A673 (cell line): Measurements from ENCODE around the gene CHD9. TPM values are rescaled to one million over a fixed set of nuclear protein-coding genes. Genes with fewer than 3 reads are reported as not detected.

Experiments
- BruUV-seq: library from RNA; stranded (reverse); fragments of 400-500 nt; replicated peaks from 2 replicates; lab custom pipeline; 2021; lab: Mats Ljungman, UMichigan
- CTCF ChIA-PET: fragments of 300-600 bp; sonication (Branson Sonifier 250); formaldehyde crosslinking; loops from one replicate; lab custom pipeline; 2022; ENCODE audit warnings: antibody characterized with exemption; lab: Charles Lee
- POLR2A ChIA-PET: fragments of 300-600 bp; sonication (Branson Sonifier 250); formaldehyde crosslinking; loops from one replicate; lab custom pipeline; 2022; ENCODE audit warnings: antibody characterized with exemption; ENCODE audit not compliant: low non-redundant PET; lab: Charles Lee
- DNase-seq: peaks from one replicate; pipeline ENCODE4 v3.0.0-alpha.2; 2015; ENCODE audit warnings: low spot score
- H3K27ac ChIP-seq: fragments of 200-600 bp; sonication (generic); 2 replicates; pipeline ENCODE4 v1.5.1; 2016; ENCODE audit warnings: mixed run types, low read depth, mild to moderate bottlenecking, mixed read lengths, antibody characterized with exemption, low read length; ENCODE audit not compliant: poor library complexity, severe bottlenecking
- H3K27me3 ChIP-seq: fragments of 200-600 bp; sonication (generic); replicated peaks from 2 replicates; pipeline ENCODE4 v1.6.1; 2017; ENCODE audit warnings: mixed run types, low read depth, mild to moderate bottlenecking, mixed read lengths, antibody characterized with exemption, low read length; ENCODE audit not compliant: insufficient read depth, poor library complexity
- H3K36me3 ChIP-seq: fragments of 200-600 bp; sonication (generic); 2 replicates; pipeline ENCODE4 v1.6.1; 2016; ENCODE audit warnings: mixed run types, mild to moderate bottlenecking, mixed read lengths, antibody characterized with exemption, low read length; ENCODE audit not compliant: insufficient read depth, poor library complexity, severe bottlenecking
- H3K4me1 ChIP-seq: fragments of 200-600 bp; sonication (generic); 2 replicates; pipeline ENCODE4 v1.6.1; 2017; ENCODE audit warnings: mixed run types, mild to moderate bottlenecking, mixed read lengths, antibody characterized with exemption, low read length; ENCODE audit not compliant: insufficient read depth, poor library complexity, severe bottlenecking
- H3K4me3 ChIP-seq: fragments of 200-600 bp; sonication (generic); 2 replicates; pipeline ENCODE4 v1.5.1; 2016; ENCODE audit warnings: low read depth, mixed run types, mild to moderate bottlenecking, mixed read lengths, low read length; ENCODE audit not compliant: poor library complexity, severe bottlenecking
- H3K9me3 ChIP-seq: fragments of 200-600 bp; sonication (generic); 2 replicates; pipeline ENCODE4 v1.6.1; 2016; ENCODE audit warnings: mixed run types, low read depth, mild to moderate bottlenecking, mixed read lengths, antibody characterized with exemption, low read length; ENCODE audit not compliant: poor library complexity, severe bottlenecking
- CTCF ChIP-seq: fragments of 300-800, 200-600 bp; sonication (generic); conservative IDR thresholded peaks from 2 replicates; pipeline ENCODE4 v1.5.1; 2017; ENCODE audit warnings: low read depth, mild to moderate bottlenecking, antibody characterized with exemption, low read length, moderate library complexity, mixed read lengths
- EZH2 ChIP-seq: fragments of 200-600 bp; sonication (generic); IDR thresholded peaks from 2 replicates; pipeline ENCODE4 v1.6.1; 2017; ENCODE audit warnings: borderline replicate concordance, low read depth, mild to moderate bottlenecking, mixed read lengths, antibody characterized with exemption, low read length; ENCODE audit not compliant: poor library complexity, severe bottlenecking
- intact Hi-C: fragments of 100-400 bp; cut with micrococcal nuclease; formaldehyde crosslinking; loops from one replicate; pipeline ENCODE4 v1.10.0; 2022; ENCODE audit not compliant: unreplicated experiment
- total RNA-seq: library from RNA; stranded (reverse); gene quantifications from 2 replicates; pipeline ENCODE4 v1.2.3, GENCODE V29; 2021

Gene CHD9
- total RNA-seq, 1 experiment from 2014 or later, result 76.8 TPM

GRCh38 chr16:53297477-53297876 is 242.7 kb downstream of the CHD9 start:
- ChIA-PET POLR2A (no interaction called here), CTCF (no interaction called here)
- DNase-seq, result no peak
- Histone ChIP-seq H3K27me3 (no peaks in the 10 kb centered on the region), H3K4me1 (no peaks in the 10 kb centered on the region), H3K4me3 (no peak overlapping the region), H3K9me3 (no peaks in the 10 kb centered on the region), H3K27ac (no peak overlapping the region), H3K36me3 (peaks cover 65% of the 10 kb centered on the region)
- BruUV-seq, result no TSS peak
- TF ChIP-seq CTCF, result no peak
- no peak for TF ChIP-seq EZH2
- intact Hi-C loops, result no loop called here

GRCh38 chr16:53304334-53304733 is 249.5 kb downstream of the CHD9 start:
- Histone ChIP-seq H3K27me3 (no peaks in the 10 kb centered on the region), H3K4me1 (no peaks in the 10 kb centered on the region), H3K27ac (no peak overlapping the region), H3K36me3 (peaks cover 61% of the 10 kb centered on the region), H3K4me3 (no peak overlapping the region), H3K9me3 (no peaks in the 10 kb centered on the region)
- intact Hi-C loops, result no loop called here
- no peak for DNase-seq
- TF ChIP-seq CTCF (no peak), EZH2 (no peak)
- BruUV-seq, result no TSS peak
- POLR2A ChIA-PET, result no interaction called here
- CTCF ChIA-PET, result no interaction called here

GRCh38 chr16:53305743-53306142 is 251.0 kb downstream of the CHD9 start:
- DNase-seq, result no peak
- ChIA-PET CTCF (no interaction called here), POLR2A (no interaction called here)
- no peaks in the 10 kb centered on the region for H3K27me3 ChIP-seq
- H3K27ac ChIP-seq, result no peak overlapping the region
- TF ChIP-seq EZH2 (no peak), CTCF (no peak)
- H3K9me3 ChIP-seq, result no peaks in the 10 kb centered on the region
- peaks cover 67% of the 10 kb centered on the region for H3K36me3 ChIP-seq
- intact Hi-C loops, result no loop called here
- H3K4me3 ChIP-seq, result no peak overlapping the region
- no peaks in the 10 kb centered on the region for H3K4me1 ChIP-seq
- no TSS peak for BruUV-seq
